SK-N-DZ (cell line): Measurements from ENCODE around the gene P4HB. TPM values are rescaled to one million over a fixed set of nuclear protein-coding genes. Genes with fewer than 3 reads are reported as not detected.

Experiments
- DNase-seq: peaks from one replicate; pipeline ENCODE4 v3.0.0-alpha.2; 2015; ENCODE audit warnings: low spot score
- polyA plus RNA-seq, 2 experiments: library from polyadenylated mRNA; depleted of rRNA; stranded (reverse); fragments of >200 nt; gene quantifications; 2 replicates each; pipeline ENCODE4 v1.2.3, GENCODE V29; 2014

Gene P4HB
- polyA plus RNA-seq (2014; cell fraction: cytosol; rRNA removed), result 365 and 652 TPM in 2 replicates
- 524 and 557 TPM in 2 replicates for polyA plus RNA-seq (2014; cell fraction: nucleus; rRNA removed)

DNA sequence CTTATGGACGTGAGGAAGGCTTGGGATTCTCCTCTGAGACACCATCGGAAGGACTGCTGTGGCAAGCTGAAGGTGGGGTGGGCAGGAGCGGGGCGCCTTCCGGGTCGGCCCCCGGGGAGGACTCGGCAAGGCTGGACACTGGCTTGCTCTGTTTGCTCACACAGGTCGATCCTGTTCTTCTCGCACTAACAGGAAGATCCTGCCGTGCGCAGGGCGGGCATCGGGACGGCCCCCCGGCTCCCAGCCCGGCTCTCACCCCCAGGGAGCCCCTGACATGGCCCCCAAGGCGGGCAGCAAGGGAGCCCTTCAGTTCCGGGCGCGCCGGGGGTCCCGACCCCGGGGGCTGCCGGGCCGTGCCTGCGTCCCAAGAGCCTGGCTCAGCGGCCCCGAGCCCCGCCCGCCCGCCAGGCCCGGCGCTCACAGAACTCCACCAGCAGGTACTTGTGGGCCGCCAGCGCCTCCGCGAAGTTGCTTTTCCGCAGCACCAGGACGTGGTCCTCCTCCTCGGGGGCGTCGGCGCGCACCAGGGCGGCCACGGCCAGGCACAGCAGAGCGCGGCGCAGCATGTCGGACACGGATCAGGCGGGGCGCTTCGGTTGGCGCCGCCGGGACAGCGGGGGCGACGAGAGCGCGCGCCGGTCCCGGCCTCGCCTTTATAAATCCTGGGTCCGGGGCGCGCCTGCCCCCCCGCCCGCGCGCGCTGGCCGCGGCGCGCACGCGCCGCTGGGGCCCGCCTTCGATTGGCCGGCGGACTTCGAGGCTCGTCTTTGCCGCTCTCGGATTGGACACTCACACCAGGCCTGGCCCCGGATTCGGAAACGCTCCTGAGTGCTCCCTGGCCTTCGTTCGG, at the start of gene P4HB:
Gene P4HB, minus strand, starts transcription at position 630 of the 850 bp plus-strand sequence. Its CDS starts 64 bp downstream, at position 566.
- DNase-seq, result no peak

- no peak for DNase-seq
Observed at GRCh38 chr17:81909231-81909630, 48.9 kb upstream of the P4HB start.

DNA sequence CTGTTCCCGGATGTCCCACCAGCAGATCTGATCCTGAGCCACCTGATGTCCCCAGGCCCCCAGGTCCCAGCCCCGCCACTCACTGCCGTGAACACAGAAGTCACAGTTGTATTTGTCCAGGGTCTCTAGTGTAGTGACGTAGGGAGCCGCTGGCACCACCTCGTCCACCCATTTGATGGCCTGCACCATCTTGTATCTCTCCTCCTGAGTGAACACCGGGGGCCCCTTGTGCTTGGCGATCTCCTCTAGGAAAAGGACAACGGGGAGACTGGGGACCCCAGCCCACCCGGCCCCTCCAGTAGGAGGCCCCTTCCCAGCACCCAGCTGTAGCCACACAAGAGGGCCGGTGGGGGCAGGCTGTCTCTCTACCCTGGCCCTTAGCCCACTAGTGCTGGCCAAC, 48.5 kb upstream of the P4HB start:
- no peak for DNase-seq

DNA sequence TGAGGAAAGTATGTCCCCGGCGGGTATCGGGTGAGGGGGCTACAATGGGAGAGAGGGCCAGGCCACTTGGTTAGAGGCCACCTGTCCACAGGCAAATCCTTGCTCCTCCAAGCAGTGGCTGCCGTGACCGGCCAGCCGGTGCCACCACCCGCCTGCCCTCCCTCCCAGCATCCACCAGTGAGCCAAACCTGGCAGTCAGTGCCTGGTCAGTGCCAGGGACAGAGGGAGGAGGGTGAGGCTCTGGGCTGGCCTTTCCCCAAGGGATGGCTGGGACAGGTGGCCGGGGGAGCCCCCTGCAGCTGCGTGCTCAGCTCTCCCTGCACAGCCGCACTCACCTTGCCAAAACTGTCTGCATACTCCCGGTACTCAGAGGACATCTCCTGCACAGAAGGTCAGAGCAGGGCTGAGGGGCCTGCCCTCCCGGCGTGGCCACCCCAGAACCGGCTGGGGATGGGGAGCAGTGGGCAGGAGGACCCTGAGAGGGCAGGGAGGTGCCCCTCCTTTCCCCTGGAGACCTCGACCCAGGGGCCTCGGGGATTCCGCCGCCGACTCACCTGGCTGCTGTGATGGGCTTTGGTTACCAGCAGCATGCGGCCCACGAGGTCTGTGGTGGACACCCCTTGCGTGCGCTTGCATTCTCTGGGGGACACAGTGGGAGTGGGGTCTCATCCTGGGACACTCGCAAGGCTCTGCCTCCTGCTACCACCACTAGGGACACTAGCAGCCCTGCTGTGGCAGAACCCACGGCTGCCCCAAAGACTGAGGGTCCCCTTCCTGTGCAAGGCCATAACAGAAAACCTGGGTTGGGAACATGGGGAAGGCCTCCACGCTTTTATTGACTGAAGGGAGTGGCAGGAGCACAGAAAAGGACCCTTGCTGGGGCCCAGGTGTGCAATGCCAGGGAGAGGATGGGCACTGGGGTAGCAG, 47.1 kb upstream of the P4HB start:
- DNase-seq, result no peak

- DNase-seq, result no peak
Observed at GRCh38 chr17:81906476-81907218, 46.3 kb upstream of the P4HB start.

GRCh38 chr17:81905993-81906392, 45.7 kb upstream of the P4HB start:
- no peak for DNase-seq

DNA sequence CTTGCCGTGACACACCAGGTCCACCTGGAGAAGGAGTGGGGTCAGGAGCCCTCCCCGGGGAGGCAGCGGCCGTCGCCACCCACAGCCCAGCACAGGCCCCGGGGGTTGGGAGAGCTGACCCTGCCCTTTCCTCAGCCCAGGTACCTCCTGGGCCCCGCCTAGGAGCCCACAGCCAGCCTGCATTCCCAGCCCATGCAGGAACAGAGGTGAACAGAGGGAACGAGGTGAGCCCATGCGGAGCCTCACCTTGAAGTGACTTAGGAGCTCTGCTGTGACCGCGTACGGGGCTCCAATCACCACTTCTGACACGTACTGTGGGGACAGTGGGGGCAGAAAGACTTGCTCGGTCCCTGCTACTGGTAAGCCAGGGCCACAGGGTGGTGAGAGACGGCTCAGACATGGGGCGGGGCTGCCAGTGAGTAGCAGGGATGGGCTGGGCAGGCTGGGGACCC, 45.1 kb upstream of the P4HB start:
- DNase-seq, result no peak

DNA sequence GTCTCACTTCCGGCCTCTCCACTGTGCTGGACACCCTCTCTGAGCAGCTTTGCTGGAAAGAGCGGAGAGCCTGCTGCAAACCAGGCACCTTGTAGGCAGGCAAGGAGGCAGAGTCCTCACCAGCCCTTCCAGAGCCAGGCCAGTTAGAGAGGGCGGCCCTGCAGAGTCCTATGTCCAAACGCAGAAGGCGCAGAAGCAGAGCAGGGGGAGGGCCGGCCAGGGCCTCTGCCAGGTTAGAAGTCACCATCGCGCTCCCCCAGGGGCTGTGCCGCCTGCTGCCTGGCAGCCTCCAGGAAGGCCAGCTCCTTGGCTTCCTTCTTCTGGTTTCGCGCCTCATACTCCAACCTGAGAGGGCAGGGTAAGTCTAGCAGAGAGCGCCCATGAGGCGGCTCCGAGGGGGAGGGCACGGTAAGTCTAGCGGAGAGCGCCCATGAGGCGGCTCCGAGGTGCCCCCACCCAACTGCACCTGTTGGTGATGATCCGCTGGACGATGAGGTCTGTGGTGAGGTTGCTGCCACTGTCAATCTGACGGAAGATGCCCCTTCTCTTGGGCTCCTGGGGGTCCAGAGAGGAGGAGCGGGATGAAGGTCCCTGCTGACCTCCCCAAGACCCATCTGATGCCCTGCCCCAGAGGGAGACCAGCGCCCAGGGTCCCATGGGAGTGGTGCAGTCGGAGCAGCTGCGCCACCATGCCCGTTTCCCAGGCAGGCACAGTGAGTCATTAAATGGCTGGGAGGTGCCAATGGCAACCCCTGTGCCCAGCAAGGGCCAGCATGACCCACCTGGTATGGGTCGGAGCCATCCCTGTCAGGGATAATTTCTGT, 44.5 kb upstream of the P4HB start:
- DNase-seq, result no peak

DNA sequence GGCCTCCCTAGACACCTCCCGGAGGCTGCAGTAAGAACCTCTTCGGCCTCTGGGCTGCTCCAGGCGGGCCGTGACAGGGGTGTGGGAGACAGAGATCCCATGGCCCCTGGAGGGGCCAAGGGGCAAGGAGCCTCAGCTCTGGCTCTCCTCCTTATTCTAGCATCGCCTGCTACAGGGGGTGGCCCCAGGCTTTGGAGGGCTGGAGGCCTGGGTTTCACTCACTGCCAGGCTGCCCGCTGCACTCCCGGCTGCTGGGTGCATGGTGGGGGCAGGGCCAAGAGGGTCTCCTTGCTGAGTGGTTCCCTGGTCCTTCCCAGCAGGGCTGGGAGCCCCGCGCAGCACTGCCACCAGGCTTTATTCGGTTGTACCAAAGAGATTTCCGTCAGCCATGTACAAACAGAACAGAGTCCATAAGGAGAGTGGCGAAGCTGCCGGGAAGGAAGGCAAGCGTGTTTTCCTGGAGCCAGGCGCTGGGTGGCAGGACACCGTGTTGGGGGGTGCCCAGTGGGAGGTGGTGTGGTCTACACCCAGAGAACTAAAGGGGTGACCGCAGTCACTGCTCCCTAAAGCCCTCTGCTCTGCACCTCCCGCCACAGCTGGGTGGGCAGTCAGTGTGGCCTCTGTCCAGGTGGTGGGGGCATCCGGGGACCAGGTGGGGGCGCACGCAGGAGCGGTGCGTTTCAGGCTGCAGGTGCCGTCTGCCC, 43.7 kb upstream of the P4HB start:
- no peak for DNase-seq

GRCh38 chr17:81903415-81903831, 43.1 kb upstream of the P4HB start:
- DNase-seq, result no peak

- DNase-seq, result no peak
Observed at GRCh38 chr17:81902653-81903414, 42.5 kb upstream of the P4HB start.

- no peak for DNase-seq
Observed at GRCh38 chr17:81902023-81902652, 41.8 kb upstream of the P4HB start, which contains the start of gene NPB. Gene NPB (plus strand): TSS chr17:81902238. CDS start chr17:81902278, 40 bp downstream.

DNA sequence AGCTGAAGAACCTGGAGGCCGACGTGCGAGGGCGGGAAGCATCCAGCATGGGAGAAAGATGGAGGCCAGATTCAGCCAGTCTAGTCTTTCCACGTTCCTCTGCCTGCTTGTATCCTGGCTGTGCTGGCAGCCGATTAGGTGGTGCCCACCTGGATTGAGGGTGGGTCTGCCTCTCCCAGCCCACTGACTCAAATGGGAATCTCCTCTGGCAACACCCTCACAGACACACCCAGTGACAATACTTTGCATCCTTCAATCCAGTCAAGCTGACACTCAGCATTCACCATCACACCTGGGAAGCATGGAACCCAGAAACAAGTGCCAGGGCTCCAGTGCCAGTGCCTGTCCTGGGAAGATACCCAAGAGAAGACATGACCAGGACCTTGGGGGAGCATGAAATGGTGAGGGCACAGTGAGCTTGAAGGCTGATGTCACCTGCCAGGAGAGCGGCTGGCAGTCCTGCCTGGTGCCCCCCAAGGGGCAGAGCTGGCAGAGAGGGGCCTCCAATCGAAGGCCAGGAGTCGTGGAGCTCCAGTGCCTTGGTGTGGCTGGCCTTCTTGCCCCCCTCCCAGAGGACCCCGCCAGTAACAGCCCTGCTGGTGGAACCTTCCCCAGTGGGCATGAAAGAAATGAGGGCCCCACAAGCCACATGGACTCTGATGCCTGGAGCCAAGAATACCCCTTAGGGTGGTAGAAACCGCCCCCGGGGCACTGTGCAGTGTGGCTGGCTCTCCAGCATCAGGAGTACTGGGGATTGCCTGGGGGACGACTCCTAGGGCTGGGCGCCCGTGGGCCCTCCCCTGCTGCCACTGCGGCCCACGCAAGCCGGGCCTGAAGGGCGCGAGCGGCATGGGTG, 41.1 kb upstream of the P4HB start:
- no peak for DNase-seq

GRCh38 chr17:81900181-81900820, 40.0 kb upstream of the P4HB start:
- DNase-seq, result no peak

DNA sequence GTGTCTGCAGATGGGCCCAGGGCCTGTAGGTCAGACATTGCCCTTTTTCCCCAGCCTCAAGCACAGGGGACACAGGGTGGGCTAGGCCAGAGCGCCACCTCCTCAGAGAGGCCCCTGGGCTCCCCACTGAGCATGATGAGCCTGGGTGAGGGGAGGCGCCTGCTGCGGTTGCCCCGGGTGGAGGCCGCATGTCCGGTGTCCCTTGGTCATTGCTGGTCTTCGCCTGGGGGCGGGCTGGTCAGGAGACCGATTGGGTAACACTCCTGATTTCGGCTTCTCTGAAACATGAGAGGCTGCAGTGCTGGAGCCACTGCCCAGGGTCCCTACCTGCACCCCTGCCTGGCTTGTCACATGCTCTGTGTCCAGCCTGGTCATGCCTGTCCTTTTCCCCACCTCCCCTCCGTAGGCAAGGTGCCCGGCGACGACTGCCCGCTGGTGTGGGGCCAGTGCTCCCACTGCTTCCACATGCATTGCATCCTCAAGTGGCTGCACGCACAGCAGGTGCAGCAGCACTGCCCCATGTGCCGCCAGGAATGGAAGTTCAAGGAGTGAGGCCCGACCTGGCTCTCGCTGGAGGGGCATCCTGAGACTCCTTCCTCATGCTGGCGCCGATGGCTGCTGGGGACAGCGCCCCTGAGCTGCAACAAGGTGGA, 39.3 kb upstream of the P4HB start:
- DNase-seq, result no peak

GRCh38 chr17:81898885-81899284, 38.5 kb upstream of the P4HB start:
- no peak for DNase-seq
